Fibroblast of skin of scalp (primary cell): ENCODE results near the gene UCK2.

Experiments
- DNase-seq: peaks from one replicate; pipeline ENCODE4 v3.0.0-alpha.2; 2013

Gene UCK2

GRCh38 chr1:165856021-165856420 lies 28.6 kb downstream of the UCK2 start:
- no peak for DNase-seq

GRCh38 chr1:165856606-165857005 lies 29.2 kb downstream of the UCK2 start:
- DNase-seq, result no peak

- DNase-seq, result no peak
These were observed 29.8 kb downstream of the UCK2 start for GRCh38 chr1:165857046-165857801.

GRCh38 chr1:165858364-165858823 lies 31.0 kb downstream of the UCK2 start:
- DNase-seq, result no peak

GRCh38 chr1:165858967-165859845 lies 31.8 kb downstream of the UCK2 start:
- peak; percentile 65 for DNase-seq

- DNase-seq, result no peak
These were observed 32.7 kb downstream of the UCK2 start for GRCh38 chr1:165860065-165860464.

GRCh38 chr1:165861911-165862310 lies 34.5 kb downstream of the UCK2 start:
- DNase-seq, result no peak

GRCh38 chr1:165862448-165862847 lies 35.0 kb downstream of the UCK2 start:
- DNase-seq, result no peak

GRCh38 chr1:165863346-165863745 lies 35.9 kb downstream of the UCK2 start:
- no peak for DNase-seq

- DNase-seq, result no peak
These were observed 38.4 kb downstream of the UCK2 start for GRCh38 chr1:165865633-165866340.

GRCh38 chr1:165869343-165869742 lies 41.9 kb downstream of the UCK2 start:
- peak; percentile 56 for DNase-seq

- peak; percentile 67 for DNase-seq
These were observed 44.1 kb downstream of the UCK2 start for GRCh38 chr1:165871311-165872067.

GRCh38 chr1:165873481-165873880 lies 46.1 kb downstream of the UCK2 start:
- no peak for DNase-seq

- no peak for DNase-seq
These were observed 47.2 kb downstream of the UCK2 start for GRCh38 chr1:165874643-165875042.

- no peak for DNase-seq
These were observed 47.8 kb downstream of the UCK2 start for GRCh38 chr1:165875171-165875570.

- no peak for DNase-seq
These were observed 48.2 kb downstream of the UCK2 start for GRCh38 chr1:165875604-165876003.

GRCh38 chr1:165876121-165876520 lies 48.7 kb downstream of the UCK2 start:
- DNase-seq, result no peak

- DNase-seq, result no peak
These were observed 50.0 kb downstream of the UCK2 start for GRCh38 chr1:165877411-165877810.

GRCh38 chr1:165877940-165878556 lies 50.6 kb downstream of the UCK2 start:
- no peak for DNase-seq

- no peak for DNase-seq
These were observed 52.5 kb downstream of the UCK2 start for GRCh38 chr1:165879946-165880345.

GRCh38 chr1:165880993-165881392 lies 53.6 kb downstream of the UCK2 start:
- no peak for DNase-seq
